ENCODE data around the gene PMIS2.

Gene PMIS2

GRCh38 chr19:35585848-35586247 lies at the start of gene PMIS2:
PMIS2 (plus strand) TSS chr19:35586173; CDS start chr19:35586260, 87 bp downstream.
- no peak for FAIRE-seq

DNA sequence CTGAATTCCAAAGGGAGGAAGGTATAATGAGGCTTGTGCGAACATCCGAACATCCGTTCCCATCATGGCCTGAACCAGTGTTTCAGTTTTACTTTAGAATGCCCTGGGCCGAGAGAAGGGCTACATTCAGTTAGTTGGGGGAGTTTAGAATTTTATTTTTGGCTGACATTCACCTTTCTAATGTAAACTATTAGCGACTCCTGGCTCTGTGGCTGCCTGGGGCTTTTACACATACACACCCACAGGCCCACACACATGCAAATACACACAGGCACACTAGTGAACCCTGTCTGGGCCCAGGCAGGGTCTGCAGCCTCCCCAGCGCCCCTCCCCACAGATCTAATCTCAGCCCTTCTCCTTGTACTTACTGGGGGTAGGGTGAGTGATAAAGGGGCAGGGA lies 46.7 kb upstream of the PMIS2 start:
- FAIRE-seq, result no peak

GRCh38 chr19:35539850-35540249 lies 46.1 kb upstream of the PMIS2 start:
- FAIRE-seq, result no peak

- no peak for FAIRE-seq
Measured at GRCh38 chr19:35540356-35540927, 45.5 kb upstream of the PMIS2 start.

DNA sequence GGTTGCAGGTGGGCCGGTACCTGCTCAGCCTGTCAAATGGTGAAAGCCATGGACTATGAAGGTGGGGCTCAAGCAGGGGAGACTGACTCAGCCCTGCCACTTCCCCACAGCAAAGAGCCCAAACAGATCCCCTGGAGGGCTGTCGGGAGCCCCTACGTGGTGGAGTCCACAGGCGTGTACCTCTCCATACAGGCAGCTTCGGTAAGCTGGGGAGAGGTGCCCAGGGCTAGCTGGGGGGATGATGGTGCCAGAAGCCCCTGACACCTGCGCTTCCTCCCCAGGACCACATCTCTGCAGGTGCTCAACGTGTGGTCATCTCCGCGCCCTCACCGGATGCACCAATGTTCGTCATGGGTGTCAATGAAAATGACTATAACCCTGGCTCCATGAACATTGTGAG lies 43.8 kb upstream of the PMIS2 start:
- no peak for FAIRE-seq

DNA sequence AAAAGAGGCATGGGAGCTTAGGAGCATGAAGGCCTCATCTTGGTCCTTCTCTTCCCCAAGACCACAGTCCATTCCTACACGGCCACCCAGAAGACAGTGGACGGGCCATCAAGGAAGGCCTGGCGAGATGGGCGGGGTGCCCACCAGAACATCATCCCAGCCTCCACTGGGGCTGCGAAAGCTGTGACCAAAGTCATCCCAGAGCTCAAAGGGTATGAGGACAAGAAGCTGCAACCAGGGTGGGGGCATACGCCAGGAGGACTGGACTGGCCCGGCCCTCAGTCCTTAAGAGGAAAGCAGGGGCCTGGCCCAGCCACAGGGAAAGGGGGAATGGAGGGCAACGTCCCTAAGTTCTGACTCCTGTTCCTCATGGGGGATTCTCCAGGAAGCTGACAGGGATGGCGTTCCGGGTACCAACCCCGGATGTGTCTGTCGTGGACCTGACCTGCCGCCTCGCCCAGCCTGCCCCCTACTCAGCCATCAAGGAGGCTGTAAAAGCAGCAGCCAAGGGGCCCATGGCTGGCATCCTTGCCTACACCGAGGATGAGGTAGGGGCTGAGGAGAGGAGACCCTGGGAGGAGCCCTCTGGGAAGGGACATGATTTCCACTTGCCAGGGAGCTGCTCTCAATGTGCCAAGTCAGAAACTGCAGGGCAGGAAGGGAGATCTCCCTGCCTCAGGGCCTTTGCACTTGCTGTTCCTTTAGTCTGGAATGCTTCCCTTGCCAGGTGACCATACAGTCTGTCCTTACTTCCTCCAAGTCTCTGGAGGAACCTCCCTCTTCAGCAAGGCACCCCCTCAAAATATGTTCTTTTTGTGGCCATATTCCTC lies 42.5 kb upstream of the PMIS2 start:
- no peak for FAIRE-seq

GRCh38 chr19:35544110-35544802 lies 41.7 kb upstream of the PMIS2 start:
- no peak for FAIRE-seq

DNA sequence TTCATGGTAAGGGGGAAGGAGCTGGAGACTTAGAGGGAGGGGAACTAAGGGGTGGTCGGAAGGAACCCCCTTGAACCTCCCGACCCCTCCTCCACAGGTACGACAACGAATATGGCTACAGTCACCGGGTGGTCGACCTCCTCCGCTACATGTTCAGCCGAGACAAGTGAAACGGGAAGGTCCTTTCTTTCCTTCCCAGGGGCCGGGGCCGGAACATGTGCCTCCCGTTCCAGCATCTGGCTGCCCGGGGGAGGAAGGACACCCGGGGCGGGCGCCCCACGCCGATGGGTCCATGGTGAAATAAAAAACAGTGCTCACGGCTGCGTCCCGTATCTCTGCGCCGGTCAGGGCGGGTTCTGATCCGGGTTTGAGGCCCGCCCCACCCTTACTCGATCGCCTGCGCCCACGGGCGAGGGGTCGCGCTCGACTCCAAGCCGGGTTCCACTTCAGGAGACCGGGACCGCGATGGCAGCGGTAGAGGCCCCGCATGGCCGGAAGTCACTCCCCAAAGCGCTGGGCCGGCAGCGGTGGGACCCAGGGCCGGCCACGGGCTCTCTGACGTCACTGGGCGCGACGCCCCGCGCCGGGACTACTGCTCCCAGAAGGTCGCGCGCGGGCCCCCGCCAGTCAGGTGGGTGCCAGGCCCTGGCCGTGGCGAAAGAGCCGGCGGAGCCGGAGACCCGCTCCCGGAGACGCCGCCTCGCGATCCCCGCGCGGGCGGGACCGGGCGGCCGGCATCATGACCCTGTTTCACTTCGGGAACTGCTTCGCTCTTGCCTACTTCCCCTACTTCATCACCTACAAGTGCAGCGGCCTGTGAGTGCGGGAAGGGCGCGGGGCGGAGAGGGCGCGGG lies 40.7 kb upstream of the PMIS2 start, which contains the start of gene TMEM147:
Gene TMEM147 (plus strand): TSS at position 626 of the 854 bp plus-strand sequence. CDS start 114 bp downstream, at position 740.
- FAIRE-seq, result no peak

- no peak for FAIRE-seq
Measured at GRCh38 chr19:35545855-35546381, 40.1 kb upstream of the PMIS2 start.

GRCh38 chr19:35546532-35546931 lies 39.4 kb upstream of the PMIS2 start:
- FAIRE-seq, result no peak

GRCh38 chr19:35549174-35549788 lies 36.7 kb upstream of the PMIS2 start:
- no peak for FAIRE-seq

DNA sequence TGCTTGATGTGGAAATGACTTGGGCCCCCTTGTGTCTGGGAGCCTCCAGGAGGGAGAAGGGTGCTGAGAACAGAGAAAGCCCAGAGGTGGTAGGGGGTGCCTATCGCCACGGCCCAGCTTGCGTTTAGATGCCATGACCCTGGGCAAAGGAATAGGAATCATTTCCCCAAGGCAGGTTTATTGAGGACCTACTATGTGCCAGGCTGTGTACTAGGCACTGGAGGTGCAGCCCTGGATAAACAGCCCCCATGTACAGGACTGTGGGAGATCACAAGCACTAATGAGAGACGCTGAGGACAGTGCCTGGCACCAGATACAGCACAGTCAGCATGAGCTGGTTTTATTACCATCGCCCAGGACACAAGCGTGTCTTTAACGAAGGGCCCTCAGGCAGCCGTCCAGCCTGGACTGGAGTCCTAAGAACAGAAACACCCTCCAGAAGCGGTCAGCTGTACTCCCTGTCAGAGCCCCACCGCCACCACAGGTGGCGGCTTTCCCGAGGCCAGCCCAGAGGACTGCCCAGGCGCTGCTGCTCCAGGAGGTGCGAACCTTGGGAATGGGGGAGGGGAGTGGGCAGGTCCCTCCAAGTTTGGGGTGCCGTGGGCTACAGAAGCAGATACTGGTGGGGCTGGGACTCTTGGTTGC lies 36.0 kb upstream of the PMIS2 start:
- FAIRE-seq, result no peak

DNA sequence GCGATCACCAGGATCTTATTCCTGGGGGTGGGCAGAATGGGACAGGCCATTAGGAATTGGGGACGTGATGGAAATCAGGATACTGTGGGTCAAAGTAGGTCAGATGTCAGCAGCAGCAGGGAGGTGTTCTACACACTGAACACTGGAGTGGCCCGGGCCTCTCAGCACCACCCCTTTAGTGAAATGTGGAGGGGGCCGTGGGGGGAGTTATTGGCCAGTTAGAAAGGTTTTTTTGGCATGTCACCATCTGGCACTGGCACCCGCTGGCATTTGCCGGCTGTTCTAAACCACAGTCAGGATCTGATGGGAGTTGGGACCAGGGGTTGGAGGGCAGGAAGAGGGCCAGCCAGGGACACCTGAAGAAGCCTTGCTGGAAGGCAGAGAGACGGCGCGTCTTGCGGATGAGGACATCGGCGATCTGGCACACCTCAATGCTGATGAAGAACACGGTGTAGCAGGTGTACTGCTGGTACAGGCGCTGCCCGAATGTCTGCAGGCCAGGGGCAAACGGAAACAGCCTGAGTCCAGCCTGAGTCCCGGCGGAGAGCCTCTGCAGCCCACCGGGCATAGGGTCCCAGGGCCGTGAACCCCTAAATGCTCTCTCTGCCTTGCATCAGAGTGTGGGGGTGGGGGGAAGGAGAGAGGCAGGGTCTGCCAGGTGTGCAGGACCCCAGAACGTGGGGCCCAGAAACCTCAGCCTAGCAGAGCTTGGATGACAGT lies 34.7 kb upstream of the PMIS2 start:
- no peak for FAIRE-seq

DNA sequence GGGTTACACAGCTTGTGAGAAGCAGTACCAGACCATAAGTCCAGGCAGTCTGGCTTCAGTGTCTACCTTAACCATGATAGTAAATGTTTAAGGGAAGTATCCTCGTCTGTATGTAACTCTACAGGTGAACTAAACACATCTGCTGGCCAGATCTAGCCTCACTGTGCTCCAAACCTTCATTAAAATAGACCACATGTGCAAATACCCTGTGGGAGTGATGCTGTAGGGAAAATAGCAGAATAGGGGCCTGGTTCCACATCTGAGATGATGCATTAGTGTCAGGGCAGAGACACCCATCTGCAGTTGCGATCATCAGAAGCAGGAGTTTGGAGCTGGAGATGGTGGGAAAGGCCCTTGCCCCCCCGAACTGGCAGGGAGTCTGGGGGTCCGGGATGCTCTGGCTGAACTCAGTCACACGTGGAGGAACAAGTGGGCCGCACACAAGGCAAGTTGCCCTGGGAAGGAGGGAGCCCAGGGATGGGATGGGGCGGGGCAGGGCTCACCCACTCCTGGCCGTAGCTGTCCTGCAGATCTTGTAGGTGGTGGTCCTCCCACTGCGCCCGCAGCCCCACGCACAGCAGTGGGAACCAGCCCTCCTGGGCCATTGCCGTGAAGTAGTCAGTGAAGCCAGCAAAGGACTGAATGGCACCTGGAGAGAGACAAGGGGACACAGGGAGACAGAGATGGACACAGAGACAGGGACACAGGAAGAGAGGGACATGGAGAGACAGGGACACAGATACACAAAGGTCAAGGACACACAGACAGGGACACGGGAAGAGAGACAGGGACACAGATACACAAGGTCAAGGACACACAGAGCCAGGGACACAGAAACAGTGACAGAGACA lies 33.2 kb upstream of the PMIS2 start:
- FAIRE-seq, result no peak

DNA sequence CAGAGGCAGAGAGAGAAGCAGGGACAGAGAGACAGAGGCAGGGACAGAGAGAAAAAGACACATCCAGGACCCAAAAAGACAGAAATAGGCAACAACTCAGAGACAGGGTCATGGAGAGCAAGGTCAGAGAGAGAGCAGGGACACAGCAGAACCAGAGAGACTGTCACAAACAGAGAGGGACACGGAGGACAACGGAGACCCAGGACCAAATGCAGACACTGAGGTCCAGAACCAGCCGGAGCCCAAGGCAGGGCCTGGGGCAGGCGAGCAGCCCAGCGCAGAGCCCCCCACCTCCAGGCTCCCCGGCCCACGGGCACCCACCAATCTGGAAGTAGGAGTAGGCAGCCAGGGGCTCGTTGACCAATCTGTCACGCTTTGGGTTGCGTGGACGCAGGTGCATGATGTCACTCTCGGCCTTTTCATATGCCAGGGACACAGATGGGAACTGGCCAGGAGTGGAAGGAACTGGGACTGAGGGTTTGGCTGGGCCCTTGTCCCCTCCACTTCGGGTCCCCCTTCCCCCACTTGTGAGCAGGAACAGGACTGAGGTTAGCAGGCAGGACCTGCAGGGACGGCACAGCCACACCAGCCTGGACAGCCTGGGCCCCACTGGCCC lies 32.5 kb upstream of the PMIS2 start:
- FAIRE-seq, result no peak

DNA sequence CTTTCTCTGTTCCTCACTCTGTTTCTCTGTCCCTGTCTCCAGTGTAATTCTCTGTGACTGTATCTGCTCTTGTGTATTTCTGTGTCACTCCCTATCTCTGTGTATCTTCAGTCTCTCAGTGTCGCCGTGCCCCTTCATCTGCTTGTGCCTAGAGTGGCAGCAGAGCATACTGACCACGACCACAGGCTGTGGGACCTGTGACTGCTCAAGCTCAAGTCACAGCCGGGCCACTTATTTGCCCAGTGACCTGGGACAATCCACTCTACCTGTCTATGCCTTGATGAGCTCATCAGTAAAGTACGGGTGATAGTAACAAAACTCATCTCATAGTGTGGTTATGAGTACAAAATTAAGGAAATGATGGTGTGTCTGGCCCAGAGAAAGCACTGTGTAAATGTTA lies 31.9 kb upstream of the PMIS2 start:
- FAIRE-seq, result no peak

- no peak for FAIRE-seq
Measured at GRCh38 chr19:35555301-35556005, 30.5 kb upstream of the PMIS2 start.

- no peak for FAIRE-seq
Measured at GRCh38 chr19:35556025-35556590, 29.9 kb upstream of the PMIS2 start.

Data from TTC549 (cell line).